Endothelial cell of umbilical vein (primary cell): ENCODE data around the gene CHRFAM7A. TPM values are rescaled to one million over a fixed set of nuclear protein-coding genes. Genes with fewer than 3 reads are reported as not detected.
"Not testable (repeated sequence)": the region's sequence is repeated elsewhere in the genome, so short reads cannot be mapped to it uniquely, and the experiment has no call there.

Experiments used
- BruUV-seq: library from RNA; stranded (reverse); fragments of 400-500 nt; replicated peaks from 2 replicates; lab custom pipeline; 2021; lab: Mats Ljungman, UMichigan
- CTCF ChIA-PET: fragments of 300-600, 350-600 bp; sonication (Branson Sonifier 250); formaldehyde crosslinking; loops from one replicate; lab custom pipeline; 2021; ENCODE audit warnings: antibody characterized with exemption, inconsistent platforms; lab: Charles Lee
- POLR2A ChIA-PET: fragments of 300-600, 350-600 bp; sonication (Branson Sonifier 250); formaldehyde crosslinking; loops from one replicate; lab custom pipeline; 2021; ENCODE audit warnings: antibody characterized with exemption, inconsistent platforms; lab: Charles Lee
- DNase-seq: peaks from one replicate; pipeline ENCODE4 v3.0.0-alpha.2; 2011; ENCODE audit warnings: low read depth, low spot score
- FAIRE-seq: peaks from 2 replicates; lab custom pipeline; 2011; peaks lifted over from hg19 to GRCh38; lab: Jason Lieb, UNC
- H2AFZ ChIP-seq: 2 replicates; pipeline ENCODE4 v1.6.0; 2012; ENCODE audit warnings: low read depth, low read length, control low read depth, inconsistent platforms
- H3K27ac ChIP-seq: 2 replicates; pipeline ENCODE4 v1.5.1; 2011; ENCODE audit warnings: low read depth, mild to moderate bottlenecking, control low read depth, low read length, moderate library complexity; ENCODE audit not compliant: insufficient read depth
- H3K27me3 ChIP-seq, 2 experiments: 2 replicates each; pipeline versions ENCODE4 v1.6.0 to v1.6.1; 2011; ENCODE audit warnings: low read length in 2 of 2, mixed read lengths in 1 of 2; ENCODE audit not compliant: control insufficient read depth in 2 of 2, insufficient read depth in 2 of 2
- H3K36me3 ChIP-seq, 2 experiments: 2 replicates in 1 of 2; 3 replicates in 1 of 2; pipeline ENCODE4 v1.5.1; 2011; ENCODE audit warnings: low read length in 2 of 2, mild to moderate bottlenecking in 1 of 2, moderate library complexity in 1 of 2; ENCODE audit not compliant: control insufficient read depth in 2 of 2, insufficient read depth in 2 of 2; ENCODE audit errors: extremely low read depth in 1 of 2
- H3K4me1 ChIP-seq: 3 replicates; pipeline ENCODE4 v1.5.1; 2011; ENCODE audit warnings: mild to moderate bottlenecking, low read length; ENCODE audit not compliant: control insufficient read depth, insufficient read depth; ENCODE audit errors: extremely low read depth
- H3K4me2 ChIP-seq: 2 replicates; pipeline ENCODE4 v1.6.1; 2011; ENCODE audit warnings: low read length, control low read depth, mixed read lengths; ENCODE audit not compliant: insufficient read depth
- H3K4me3 ChIP-seq, 3 experiments: fragments of 200-600 bp in 1 of 3; sonication (generic), shearing (Covaris generic) in 1 of 3; replicated peaks in 1 of 3; 2 replicates each; pipeline ENCODE4 v1.5.1; 2011 to 2016; ENCODE audit warnings: control low read depth in 3 of 3, low read length in 3 of 3, mild to moderate bottlenecking in 2 of 3, inconsistent platforms in 1 of 3, low read depth in 1 of 3, moderate library complexity in 1 of 3; ENCODE audit not compliant: insufficient read depth in 1 of 3
- H3K79me2 ChIP-seq: 2 replicates; pipeline ENCODE4 v1.6.0; 2012; ENCODE audit warnings: low read length, inconsistent platforms; ENCODE audit not compliant: control insufficient read depth, insufficient read depth
- H3K9ac ChIP-seq: replicated peaks from 2 replicates; pipeline ENCODE3; 2011; ENCODE audit warnings: low read length, control low read depth; ENCODE audit not compliant: insufficient read depth; ENCODE audit errors: extremely low read depth
- H3K9me1 ChIP-seq: replicated peaks from 3 replicates; pipeline ENCODE4 v1.6.0; 2011; ENCODE audit warnings: mild to moderate bottlenecking, low read length; ENCODE audit not compliant: control insufficient read depth, insufficient read depth; ENCODE audit errors: extremely low read depth
- H3K9me3 ChIP-seq: replicated peaks from 2 replicates; pipeline ENCODE4 v1.5.1; 2012; ENCODE audit warnings: low read length, inconsistent platforms; ENCODE audit not compliant: control insufficient read depth, insufficient read depth
- H4K20me1 ChIP-seq: replicated peaks from 2 replicates; pipeline ENCODE3; 2011; ENCODE audit warnings: mild to moderate bottlenecking, low read length; ENCODE audit not compliant: control insufficient read depth, insufficient read depth; ENCODE audit errors: extremely low read depth
- dilution Hi-C: fragments of 300-500 bp; cut with MboI; formaldehyde crosslinking; loops from one replicate; pipeline ENCODE4 v1.15.0; 2019; ENCODE audit warnings: low sequenced_read_pairs; ENCODE audit not compliant: extremely low pct_ligation_motif_present
- intact Hi-C: fragments of 100-400 bp; cut with micrococcal nuclease; formaldehyde crosslinking; loops from one replicate; pipeline ENCODE4 v1.10.0; 2022
- polyA plus RNA-seq, 4 experiments: library from polyadenylated mRNA; depleted of rRNA in 3 of 4; stranded (reverse) in 3 of 4; unstranded in 1 of 4; fragments of >200 nt; gene quantifications; 2 replicates each; pipeline versions ENCODE4 v1.2.1 to v1.2.3, GENCODE V29; 2011 to 2012; ENCODE audit warnings: missing spikeins in 1 of 4
- total RNA-seq: library from RNA; stranded (reverse); gene quantifications from 2 replicates; pipeline ENCODE4 v1.2.3, GENCODE V29; 2021

CHRFAM7A gene
- total and polyA plus RNA-seq, 2 donors (not counting 3 experiments of a cell fraction or from before 2014, with no cell fraction given) = 1.2 to 9.1 TPM

- H3K36me3 ChIP-seq, intact Hi-C loops, POLR2A ChIA-PET, H3K9me1 ChIP-seq, CTCF ChIA-PET, H3K9ac ChIP-seq, H2AFZ ChIP-seq, H3K4me3 ChIP-seq, H3K4me2 ChIP-seq, H4K20me1 ChIP-seq, H3K4me1 ChIP-seq, H3K27ac ChIP-seq, BruUV-seq, dilution Hi-C loops, DNase-seq, H3K79me2 ChIP-seq, H3K27me3 ChIP-seq, FAIRE-seq, H3K9me3 ChIP-seq: not testable (repeated sequence)
Observed at GRCh38 chr15:30361404-30361803, 31.9 kb downstream of the CHRFAM7A start.

- H3K27me3 ChIP-seq, DNase-seq, dilution Hi-C loops, H3K9me1 ChIP-seq, H3K9ac ChIP-seq, CTCF ChIA-PET, H3K4me1 ChIP-seq, intact Hi-C loops, H3K4me2 ChIP-seq, H2AFZ ChIP-seq, BruUV-seq, POLR2A ChIA-PET, H3K9me3 ChIP-seq, H4K20me1 ChIP-seq, H3K4me3 ChIP-seq, H3K36me3 ChIP-seq, FAIRE-seq, H3K79me2 ChIP-seq, H3K27ac ChIP-seq: not testable (repeated sequence)
Observed at GRCh38 chr15:30360990-30361389, 32.4 kb downstream of the CHRFAM7A start.

- H3K9me3 ChIP-seq, H3K9ac ChIP-seq, FAIRE-seq, H3K4me2 ChIP-seq, H3K27ac ChIP-seq, POLR2A ChIA-PET, DNase-seq, H2AFZ ChIP-seq, H3K27me3 ChIP-seq, intact Hi-C loops, H3K36me3 ChIP-seq, BruUV-seq, H4K20me1 ChIP-seq, dilution Hi-C loops, H3K79me2 ChIP-seq, H3K4me1 ChIP-seq, H3K4me3 ChIP-seq, CTCF ChIA-PET, H3K9me1 ChIP-seq: not testable (repeated sequence)
Observed at GRCh38 chr15:30355043-30355442, 38.3 kb downstream of the CHRFAM7A start.

GRCh38 chr15:30349803-30350202, 43.5 kb downstream of the CHRFAM7A start:
- H3K4me2 ChIP-seq, DNase-seq, CTCF ChIA-PET, H3K4me3 ChIP-seq, H3K27me3 ChIP-seq, intact Hi-C loops, H3K9me3 ChIP-seq, H4K20me1 ChIP-seq, H2AFZ ChIP-seq, H3K36me3 ChIP-seq, H3K9me1 ChIP-seq, H3K79me2 ChIP-seq, POLR2A ChIA-PET, BruUV-seq, H3K9ac ChIP-seq, H3K27ac ChIP-seq, dilution Hi-C loops, FAIRE-seq, H3K4me1 ChIP-seq: not testable (repeated sequence)
